ENCODE data around the gene PHKB.

DNA sequence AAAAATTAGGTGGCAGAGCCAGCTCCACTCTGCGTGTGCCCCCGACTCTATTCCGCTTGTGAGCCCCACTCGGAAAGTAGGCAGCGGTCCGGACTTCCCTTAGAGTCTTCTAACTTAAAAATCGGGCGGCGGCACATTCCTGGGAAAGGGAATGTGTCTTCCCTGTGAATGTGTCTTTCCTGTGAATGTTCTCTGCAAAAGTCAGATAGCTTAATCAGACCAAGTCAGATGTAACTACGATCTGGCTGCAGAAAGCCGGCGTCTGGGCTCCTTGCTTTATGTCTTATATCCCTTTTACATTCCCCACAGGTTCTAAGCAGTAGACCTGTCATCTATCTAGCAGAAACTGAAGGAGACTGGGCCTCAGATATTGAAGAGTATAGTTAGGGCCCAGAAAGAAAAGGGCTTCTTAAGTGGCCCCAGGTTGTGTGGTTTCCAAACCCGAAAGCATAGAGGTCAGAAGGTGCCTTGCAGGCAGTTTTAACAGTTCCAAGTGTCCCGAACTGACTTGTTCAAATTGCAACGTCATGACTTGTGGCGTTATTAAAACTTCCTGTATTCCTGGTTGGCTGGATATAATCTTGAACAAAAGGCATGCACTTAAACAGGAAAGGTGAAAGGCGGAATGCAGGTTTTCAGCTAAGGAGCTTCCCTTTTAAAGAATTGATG is 601 bp downstream of the PHKB start:
- no peak for TF ChIP-seq ISL1 (CRISPR knock-in tag; IDR thresholded peaks at IDR 0.05)
- no peak for TF ChIP-seq ZFP30 (CRISPR knock-in tag; IDR thresholded peaks at IDR 0.05)
- no peak for TF ChIP-seq SNAI2 (CRISPR knock-in tag; IDR thresholded peaks at IDR 0.05)
- no peak for TF ChIP-seq ZNF70 (CRISPR knock-in tag; IDR thresholded peaks at IDR 0.05)
- TF ChIP-seq, protein P1, sequence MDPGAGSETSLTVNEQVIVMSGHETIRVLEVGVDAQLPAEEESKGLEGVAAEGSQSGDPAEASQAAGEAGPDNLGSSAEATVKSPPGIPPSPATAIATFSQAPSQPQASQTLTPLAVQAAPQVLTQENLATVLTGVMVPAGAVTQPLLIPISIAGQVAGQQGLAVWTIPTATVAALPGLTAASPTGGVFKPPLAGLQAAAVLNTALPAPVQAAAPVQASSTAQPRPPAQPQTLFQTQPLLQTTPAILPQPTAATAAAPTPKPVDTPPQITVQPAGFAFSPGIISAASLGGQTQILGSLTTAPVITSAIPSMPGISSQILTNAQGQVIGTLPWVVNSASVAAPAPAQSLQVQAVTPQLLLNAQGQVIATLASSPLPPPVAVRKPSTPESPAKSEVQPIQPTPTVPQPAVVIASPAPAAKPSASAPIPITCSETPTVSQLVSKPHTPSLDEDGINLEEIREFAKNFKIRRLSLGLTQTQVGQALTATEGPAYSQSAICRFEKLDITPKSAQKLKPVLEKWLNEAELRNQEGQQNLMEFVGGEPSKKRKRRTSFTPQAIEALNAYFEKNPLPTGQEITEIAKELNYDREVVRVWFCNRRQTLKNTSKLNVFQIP (CRISPR knock-in tag; IDR thresholded peaks at IDR 0.05; ENCODE audit: borderline replicate concordance, low read depth): no peak
- no peak for TF ChIP-seq GLIS3 (CRISPR knock-in tag; IDR thresholded peaks at IDR 0.05)
- TF ChIP-seq TCF4 (CRISPR knock-in tag; IDR thresholded peaks at IDR 0.05; ENCODE audit: borderline replicate concordance): no peak

Measured in SK-N-SH treated with all-trans-retinoic acid at 6 μM for 48 hours (cell line).